GM10266 (cell line): ENCODE measurements around the gene KYNU.
"Not testable (repeated sequence)": the region's sequence is repeated elsewhere in the genome, so short reads cannot be mapped to it uniquely, and the experiment has no call there.

Source experiments
- DNase-seq: peaks from one replicate; pipeline ENCODE4 v3.0.0; 2012; ENCODE audit errors: extremely low spot score
- CTCF ChIP-seq: IDR thresholded peaks from 2 replicates; pipeline ENCODE4 v1.5.1; 2012; ENCODE audit warnings: mild to moderate bottlenecking, low read depth; ENCODE audit not compliant: control insufficient read depth, insufficient read depth; ENCODE audit errors: missing control alignments

Gene KYNU

GRCh38 chr2:143078104-143078503 is 200.6 kb downstream of the KYNU start:
- DNase-seq, result no peak
- no peak for TF ChIP-seq CTCF

- DNase-seq, result no peak
- no peak for TF ChIP-seq CTCF
These were observed 204.2 kb downstream of the KYNU start for GRCh38 chr2:143081616-143082015.

GRCh38 chr2:143083636-143084035 is 206.2 kb downstream of the KYNU start:
- no peak for DNase-seq
- no peak for TF ChIP-seq CTCF

- no peak for TF ChIP-seq CTCF
- no peak for DNase-seq
These were observed 207.0 kb downstream of the KYNU start for GRCh38 chr2:143084462-143084861.

- DNase-seq, result no peak
- no peak for TF ChIP-seq CTCF
These were observed 207.8 kb downstream of the KYNU start for GRCh38 chr2:143085125-143085784.

GRCh38 chr2:143087033-143087432 is 209.6 kb downstream of the KYNU start:
- DNase-seq, result no peak
- no peak for TF ChIP-seq CTCF

GRCh38 chr2:143088388-143088787 is 210.9 kb downstream of the KYNU start:
- no peak for TF ChIP-seq CTCF

GRCh38 chr2:143089520-143089919 is 212.1 kb downstream of the KYNU start:
- not testable (repeated sequence) for DNase-seq

More at GRCh38 chr2:143088388-143088787, 210.9 kb downstream of the KYNU start:
- DNase-seq, result no peak
